H7 (cell line): ENCODE results near the gene ACE. TPM values are rescaled to one million over a fixed set of nuclear protein-coding genes. Genes with fewer than 3 reads are reported as not detected.

Experiments used
- DNase-seq: peaks from one replicate; pipeline ENCODE4 v3.0.0; 2012
- H3K27me3 ChIP-seq: 2 replicates; pipeline ENCODE4 v1.6.0; 2011; ENCODE audit warnings: mild to moderate bottlenecking, low read length; ENCODE audit not compliant: control insufficient read depth, insufficient read depth
- H3K36me3 ChIP-seq: replicated peaks from 2 replicates; pipeline ENCODE4 v1.5.1; 2011; ENCODE audit warnings: low read length; ENCODE audit not compliant: control insufficient read depth, insufficient read depth
- H3K4me3 ChIP-seq: 2 replicates; pipeline ENCODE4 v1.5.1; 2011; ENCODE audit warnings: low read depth, mild to moderate bottlenecking, control low read depth, low read length, moderate library complexity; ENCODE audit not compliant: insufficient read depth
- total RNA-seq: library from RNA; depleted of rRNA; stranded (reverse); fragments of >200 nt; shearing (Covaris generic); gene quantifications from 2 replicates; pipeline ENCODE4 v1.2.3, GENCODE V29; 2014; rRNA removed

ACE gene
- 4.6 and 7.6 TPM in 2 replicates for total RNA-seq

GRCh38 chr17:63476854-63477479, at the start of gene ACE:
Gene ACE (plus strand): TSS chr17:63477061. CDS start chr17:63477095, 34 bp downstream.
- peak; percentile 98 for DNase-seq
- H3K4me3 ChIP-seq = peak within 1 kb of the TSS; percentile 67
- H3K36me3 ChIP-seq = no peaks in the 10 kb centered on the region
- H3K27me3 ChIP-seq = peaks cover 17% of the 10 kb centered on the region

- no peak for DNase-seq
- Histone ChIP-seq H3K36me3 (no peaks in the 10 kb centered on the region; the same call in 1 of the 2 replicates), H3K4me3 (no peak overlapping the region), H3K27me3 (no peaks in the 10 kb centered on the region)
These were observed 47.1 kb upstream of the ACE start for GRCh38 chr17:63429766-63430165.

GRCh38 chr17:63430223-63430622, 46.6 kb upstream of the ACE start:
- no peaks in the 10 kb centered on the region for H3K27me3 ChIP-seq
- H3K4me3 ChIP-seq = no peak overlapping the region
- no peak for DNase-seq
- no peaks in the 10 kb centered on the region; the same call in 1 of the 2 replicates for H3K36me3 ChIP-seq

GRCh38 chr17:63431618-63431938, 45.3 kb upstream of the ACE start:
- Histone ChIP-seq H3K27me3 (no peaks in the 10 kb centered on the region), H3K4me3 (no peak overlapping the region), H3K36me3 (no peaks in the 10 kb centered on the region; the same call in 1 of the 2 replicates)
- no peak for DNase-seq

GRCh38 chr17:63431939-63432804, 44.7 kb upstream of the ACE start:
- DNase-seq = peak; percentile 14
- H3K36me3 ChIP-seq = no peaks in the 10 kb centered on the region; the same call in 1 of the 2 replicates

GRCh38 chr17:63433746-63434591, 42.9 kb upstream of the ACE start:
- H3K27me3 ChIP-seq = no peaks in the 10 kb centered on the region
- no peak for DNase-seq

More at GRCh38 chr17:63431939-63432804, 44.7 kb upstream of the ACE start:
- H3K4me3 ChIP-seq = no peak overlapping the region
- no peaks in the 10 kb centered on the region for H3K27me3 ChIP-seq

GRCh38 chr17:63434951-63435571, 41.8 kb upstream of the ACE start:
- Histone ChIP-seq H3K4me3 (no peak overlapping the region), H3K27me3 (no peaks in the 10 kb centered on the region), H3K36me3 (no peaks in the 10 kb centered on the region; the same call in 1 of the 2 replicates)
- peak; percentile 76 for DNase-seq

More at GRCh38 chr17:63433746-63434591, 42.9 kb upstream of the ACE start:
- H3K4me3 ChIP-seq = no peak overlapping the region
- H3K36me3 ChIP-seq = no peaks in the 10 kb centered on the region; the same call in 1 of the 2 replicates

- peak; percentile 94 for DNase-seq
- H3K4me3 ChIP-seq = no peak overlapping the region
- no peaks in the 10 kb centered on the region; the same call in 1 of the 2 replicates for H3K36me3 ChIP-seq
- H3K27me3 ChIP-seq = no peaks in the 10 kb centered on the region
These were observed 41.0 kb upstream of the ACE start for GRCh38 chr17:63435681-63436522.

GRCh38 chr17:63436523-63437110, 40.2 kb upstream of the ACE start:
- Histone ChIP-seq H3K27me3 (no peaks in the 10 kb centered on the region), H3K36me3 (no peaks in the 10 kb centered on the region; the same call in 1 of the 2 replicates)

GRCh38 chr17:63437287-63438091, 39.4 kb upstream of the ACE start:
- no peaks in the 10 kb centered on the region; the same call in 1 of the 2 replicates for H3K36me3 ChIP-seq
- no peaks in the 10 kb centered on the region for H3K27me3 ChIP-seq
- H3K4me3 ChIP-seq = no peak overlapping the region
- peak; percentile 68 for DNase-seq

More at GRCh38 chr17:63436523-63437110, 40.2 kb upstream of the ACE start:
- no peak overlapping the region for H3K4me3 ChIP-seq
- peak; percentile 82 for DNase-seq

- Histone ChIP-seq H3K27me3 (no peaks in the 10 kb centered on the region), H3K36me3 (no peaks in the 10 kb centered on the region; the same call in 1 of the 2 replicates), H3K4me3 (no peak overlapping the region)
- DNase-seq = peak; percentile 70
These were observed 38.5 kb upstream of the ACE start for GRCh38 chr17:63438092-63439051.
